ENCODE data around the gene GLDN. TPM values are rescaled to one million over a fixed set of nuclear protein-coding genes. Genes with fewer than 3 reads are reported as not detected.

Gene GLDN
- total RNA-seq, 2 donors from 2014 or later: 1.2 to 1.4 TPM

GRCh38 chr15:51386960-51387698 is 45.7 kb downstream of the GLDN start:
- no peaks in the 10 kb centered on the region for H3K27me3 ChIP-seq (replicated peaks; ENCODE audit: insufficient read depth)
- intact Hi-C loops (cut with DNase I): no loop called here
- no peak overlapping the region for H3K4me3 ChIP-seq
- H3K4me1 ChIP-seq (replicated peaks): no peaks in the 10 kb centered on the region
- 75% methylated on average over 10 of the region's 10 CpGs for WGBS
- H3K9me3 ChIP-seq: no peaks in the 10 kb centered on the region
- TF ChIP-seq POLR2AphosphoS5 (IDR thresholded peaks at IDR 0.05): no peak
- no peak for TF ChIP-seq POLR2A (IDR thresholded peaks at IDR 0.05)
- no peak for TF ChIP-seq CTCF (IDR thresholded peaks at IDR 0.05)
- H3K36me3 ChIP-seq: no peaks in the 10 kb centered on the region
- no peak for DNase-seq (ENCODE audit: low spot score)
- H3K27ac ChIP-seq: no peak overlapping the region

- no peak overlapping the region for H3K4me3 ChIP-seq
- no peak overlapping the region for H3K27ac ChIP-seq
- H3K27me3 ChIP-seq (replicated peaks; ENCODE audit: insufficient read depth): no peaks in the 10 kb centered on the region
- DNase-seq (ENCODE audit: low spot score): no peak
- intact Hi-C loops (cut with DNase I): no loop called here
- H3K4me1 ChIP-seq (replicated peaks): no peaks in the 10 kb centered on the region
- no peaks in the 10 kb centered on the region for H3K36me3 ChIP-seq
- H3K9me3 ChIP-seq: no peaks in the 10 kb centered on the region
- no peak for TF ChIP-seq POLR2A (IDR thresholded peaks at IDR 0.05)
- no peak for TF ChIP-seq POLR2AphosphoS5 (IDR thresholded peaks at IDR 0.05)
- TF ChIP-seq CTCF (IDR thresholded peaks at IDR 0.05): no peak
- WGBS: 95% methylated on average over 3 of the region's 3 CpGs
Measured at GRCh38 chr15:51387699-51388041, 46.2 kb downstream of the GLDN start.

- Histone ChIP-seq H3K36me3 (no peaks in the 10 kb centered on the region), H3K4me3 (no peak overlapping the region), H3K27me3 (replicated peaks; ENCODE audit: insufficient read depth) (no peaks in the 10 kb centered on the region), H3K27ac (no peak overlapping the region), H3K9me3 (no peaks in the 10 kb centered on the region), H3K4me1 (replicated peaks) (no peaks in the 10 kb centered on the region)
- WGBS: 91% methylated on average over 7 of the region's 7 CpGs
- DNase-seq (ENCODE audit: low spot score): no peak
- TF ChIP-seq POLR2AphosphoS5 (IDR thresholded peaks at IDR 0.05) (no peak), CTCF (IDR thresholded peaks at IDR 0.05) (no peak), POLR2A (IDR thresholded peaks at IDR 0.05) (no peak)
- intact Hi-C loops (cut with DNase I): no loop called here
Measured at GRCh38 chr15:51388726-51389125, 47.3 kb downstream of the GLDN start.

- no peak for DNase-seq (ENCODE audit: low spot score)
- Histone ChIP-seq H3K27me3 (replicated peaks; ENCODE audit: insufficient read depth) (no peaks in the 10 kb centered on the region), H3K27ac (no peak overlapping the region), H3K4me1 (replicated peaks) (no peaks in the 10 kb centered on the region), H3K4me3 (no peak overlapping the region), H3K9me3 (no peaks in the 10 kb centered on the region), H3K36me3 (no peaks in the 10 kb centered on the region)
- TF ChIP-seq POLR2A (IDR thresholded peaks at IDR 0.05) (no peak), POLR2AphosphoS5 (IDR thresholded peaks at IDR 0.05) (no peak), CTCF (IDR thresholded peaks at IDR 0.05) (no peak)
- intact Hi-C loops (cut with DNase I): no loop called here
- WGBS: 65% methylated on average over 7 of the region's 7 CpGs
Measured at GRCh38 chr15:51390241-51390965, 48.9 kb downstream of the GLDN start.

Measured in prostate gland (tissue), 2 donors.